ENCODE measurements around the gene TTC16.
"Not testable (repeated sequence)": the region's sequence is repeated elsewhere in the genome, so short reads cannot be mapped to it uniquely, and the experiment has no call there.

TTC16 gene

GRCh38 chr9:127768698-127769097 is 52.8 kb downstream of the TTC16 start:
- no peak for DNase-seq (ENCODE audit: low read depth, low spot score)

- no peak for DNase-seq (ENCODE audit: low read depth, low spot score)
Observed at GRCh38 chr9:127769101-127769500, 53.2 kb downstream of the TTC16 start.

DNA sequence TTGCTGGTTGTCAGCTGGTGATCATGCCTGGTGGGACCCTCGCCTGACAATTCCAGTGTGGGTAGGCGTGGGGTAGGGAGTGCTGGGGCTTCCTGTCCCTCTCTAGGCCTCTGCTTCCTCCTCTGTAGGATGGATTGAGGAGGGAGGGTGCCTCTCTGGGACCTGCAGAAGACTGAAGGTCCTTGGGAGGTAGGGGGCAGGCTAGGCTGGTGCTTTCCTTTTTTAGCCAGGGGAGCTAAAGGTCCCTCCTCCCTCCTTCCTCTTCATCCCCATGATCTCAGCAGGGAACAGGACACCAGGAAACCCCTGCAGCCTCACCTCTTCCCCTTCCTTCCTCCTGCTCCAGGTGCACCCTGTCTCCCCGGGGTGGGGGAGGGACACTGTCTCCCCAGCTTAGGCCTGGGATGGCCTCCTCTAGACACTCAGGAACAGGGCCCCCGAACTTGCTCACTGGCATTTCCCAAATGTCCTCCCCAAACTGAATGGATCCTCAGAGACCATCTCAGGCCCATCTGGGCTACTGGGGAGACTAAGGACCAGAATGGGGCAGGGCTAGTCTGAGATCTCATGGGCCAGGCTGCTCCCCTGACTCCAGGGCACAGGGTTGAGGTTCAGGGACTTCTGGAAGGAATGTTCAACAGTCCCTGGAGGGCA is 54.2 kb downstream of the TTC16 start:
- DNase-seq (ENCODE audit: low read depth, low spot score) = no peak

DNA sequence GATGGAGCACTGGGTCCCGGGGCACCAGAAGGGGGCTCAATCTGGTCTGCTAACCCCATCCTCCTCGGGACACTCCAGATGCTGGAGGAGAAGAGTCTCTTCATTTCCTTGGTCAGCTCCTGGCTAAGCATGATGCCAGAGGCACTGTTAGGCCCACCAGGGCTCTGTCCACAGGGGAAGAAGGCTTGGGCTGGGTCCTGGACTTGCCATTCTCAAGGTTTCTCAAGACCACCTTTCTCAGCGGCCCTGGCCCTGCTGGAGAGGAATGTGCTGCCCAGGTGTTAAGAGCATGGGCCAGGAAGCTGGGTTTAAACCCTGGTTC is 54.7 kb downstream of the TTC16 start:
- no peak for DNase-seq (ENCODE audit: low read depth, low spot score)

- peak; percentile 93 for DNase-seq (ENCODE audit: low read depth, low spot score)
Observed at GRCh38 chr9:127770905-127771569, 55.2 kb downstream of the TTC16 start.

- no peak for DNase-seq (ENCODE audit: low read depth, low spot score)
Observed at GRCh38 chr9:127771570-127772189, 55.8 kb downstream of the TTC16 start.

DNA sequence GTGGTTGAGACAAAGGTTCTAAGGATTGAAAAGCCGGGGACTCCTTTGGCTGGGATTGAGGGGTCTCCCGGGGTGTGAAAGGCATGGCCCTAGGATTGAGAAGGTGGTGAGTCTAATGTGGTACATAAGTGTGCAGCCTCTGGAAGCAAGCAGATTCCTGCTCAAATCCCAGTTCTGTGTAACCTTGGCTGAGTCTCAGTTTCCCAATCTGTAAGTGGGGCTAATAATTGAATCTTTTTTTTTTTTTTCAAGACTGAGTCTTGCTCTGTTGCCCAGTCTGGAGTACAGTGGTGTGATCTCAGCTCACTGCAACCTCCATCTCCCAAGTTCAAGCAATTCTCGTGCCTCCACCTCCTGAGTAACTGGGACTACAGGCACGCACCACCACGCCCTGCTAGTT is 56.7 kb downstream of the TTC16 start:
- no peak for DNase-seq (ENCODE audit: low read depth, low spot score)

GRCh38 chr9:127773272-127773671 is 57.4 kb downstream of the TTC16 start:
- no peak for DNase-seq (ENCODE audit: low read depth, low spot score)

DNA sequence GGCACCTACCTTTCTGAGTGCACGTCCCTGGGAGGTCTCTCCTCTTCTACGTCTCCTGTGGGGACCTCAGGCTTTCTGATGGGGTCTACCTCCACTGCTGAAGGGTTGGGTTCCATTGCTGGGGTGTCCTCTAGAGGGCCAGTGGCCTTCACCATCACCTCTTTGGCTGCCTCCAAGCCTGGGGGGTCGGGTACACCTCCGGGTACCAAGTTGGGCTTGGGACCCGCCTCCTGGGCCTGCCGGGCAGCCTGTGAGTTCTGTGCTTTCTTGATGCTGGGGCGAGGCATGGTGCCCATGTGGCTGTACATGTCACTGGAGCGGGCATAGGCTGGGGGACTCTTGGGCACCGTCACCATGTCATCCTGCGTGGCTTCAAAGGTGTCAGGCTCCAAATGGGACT is 58.1 kb downstream of the TTC16 start:
- DNase-seq (ENCODE audit: low read depth, low spot score) = no peak

GRCh38 chr9:127776195-127776923 is 60.5 kb downstream of the TTC16 start:
- DNase-seq (ENCODE audit: low read depth, low spot score) = no peak

DNA sequence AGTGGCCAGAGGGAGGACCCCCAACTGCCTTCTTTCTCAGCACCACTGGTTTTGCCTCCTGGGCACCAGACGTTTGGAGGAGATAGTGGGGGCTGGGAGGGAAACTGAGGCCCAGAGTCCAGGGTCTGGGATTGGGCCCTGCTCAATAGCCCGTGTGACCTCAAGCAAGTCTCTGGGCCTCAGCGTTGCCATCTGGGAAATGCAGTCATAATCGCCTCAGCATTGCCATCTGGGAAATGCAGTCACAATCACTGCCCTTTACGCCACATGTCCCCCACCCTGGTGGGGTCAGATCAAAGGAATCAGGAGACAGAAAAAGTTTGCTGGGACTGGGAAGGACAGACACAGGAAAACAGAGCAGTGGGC is 61.0 kb downstream of the TTC16 start:
- DNase-seq (ENCODE audit: low read depth, low spot score) = no peak

- no peak for DNase-seq (ENCODE audit: low read depth, low spot score)
Observed at GRCh38 chr9:127777368-127777980, 61.6 kb downstream of the TTC16 start.

GRCh38 chr9:127778280-127779135 is 62.6 kb downstream of the TTC16 start, which contains the start of gene SH2D3C:
Gene SH2D3C, minus strand, starts transcription at chr9:127778666. Its CDS starts 39 bp downstream, at chr9:127778627.
- no peak for DNase-seq (ENCODE audit: low read depth, low spot score)

GRCh38 chr9:127779136-127779981 is 63.5 kb downstream of the TTC16 start:
- no peak for DNase-seq (ENCODE audit: low read depth, low spot score)

DNA sequence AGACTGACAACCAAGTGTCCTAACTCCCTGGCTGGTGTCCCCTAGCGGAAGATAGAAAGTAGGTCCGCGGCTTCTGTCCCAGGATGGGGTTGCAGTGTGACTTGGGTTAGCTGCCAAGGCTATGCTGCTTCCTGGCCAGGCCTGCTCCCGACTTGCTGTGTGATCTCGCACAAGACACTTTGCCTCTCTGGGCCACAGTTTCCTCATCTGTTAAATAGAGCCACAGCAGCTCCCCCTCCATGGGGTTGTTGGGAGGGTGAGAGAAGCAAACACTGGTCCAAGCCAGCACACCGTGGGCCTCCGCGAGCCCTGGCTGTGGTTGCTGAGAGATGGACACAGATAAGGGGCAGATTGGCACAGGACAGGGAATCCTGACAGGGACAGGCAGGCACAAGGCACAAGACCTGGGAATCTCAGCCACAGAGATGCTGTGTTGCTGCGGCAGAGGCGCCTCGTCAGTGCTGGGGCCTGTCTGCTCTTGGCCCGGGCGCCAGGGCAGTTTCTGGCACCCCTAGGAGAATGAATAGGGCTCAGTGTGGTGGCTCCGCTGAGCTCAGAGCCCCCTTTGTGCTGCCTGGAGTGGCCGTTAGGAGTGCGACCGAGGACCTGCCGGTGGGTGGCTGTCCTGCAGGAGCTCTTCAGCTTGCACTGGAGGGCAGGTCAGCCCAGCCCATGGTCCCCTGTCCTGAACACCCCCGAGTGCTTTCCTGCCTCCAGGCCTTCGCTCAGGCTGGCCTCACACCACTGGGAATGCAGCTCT is 64.4 kb downstream of the TTC16 start:
- no peak for DNase-seq (ENCODE audit: low read depth, low spot score)

DNA sequence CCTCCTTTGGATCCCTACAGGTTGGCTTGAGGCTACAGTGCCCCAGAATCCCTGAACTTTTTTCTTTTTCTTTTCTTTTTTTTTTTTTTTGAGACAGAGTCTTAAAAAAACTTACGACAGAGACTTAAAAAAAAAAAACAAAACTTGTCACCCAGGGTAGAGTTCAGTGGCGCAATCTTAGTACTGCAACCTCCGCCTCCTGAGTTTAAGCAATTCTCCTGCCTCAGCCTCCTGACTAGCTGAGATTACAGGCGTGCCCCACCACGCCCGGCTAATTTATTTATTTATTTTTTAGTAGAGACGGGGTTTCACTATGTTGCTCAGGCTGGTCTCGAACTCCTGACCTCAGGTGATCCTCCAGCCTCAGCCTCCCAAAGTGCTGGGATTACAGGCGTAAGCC is 65.0 kb downstream of the TTC16 start:
- not testable (repeated sequence) for DNase-seq (ENCODE audit: low read depth, low spot score)
